Measurements from ENCODE around the gene DESI2. TPM values are rescaled to one million over a fixed set of nuclear protein-coding genes. Genes with fewer than 3 reads are reported as not detected.
A peak's percentile ranks its signal among the peaks of the same experiment; 100 is the strongest.

The DESI2 gene
- 48.2 and 48.6 TPM in 2 replicates for total RNA-seq
- 20.5 and 31.5 TPM in 2 replicates for polyA plus RNA-seq

DNA sequence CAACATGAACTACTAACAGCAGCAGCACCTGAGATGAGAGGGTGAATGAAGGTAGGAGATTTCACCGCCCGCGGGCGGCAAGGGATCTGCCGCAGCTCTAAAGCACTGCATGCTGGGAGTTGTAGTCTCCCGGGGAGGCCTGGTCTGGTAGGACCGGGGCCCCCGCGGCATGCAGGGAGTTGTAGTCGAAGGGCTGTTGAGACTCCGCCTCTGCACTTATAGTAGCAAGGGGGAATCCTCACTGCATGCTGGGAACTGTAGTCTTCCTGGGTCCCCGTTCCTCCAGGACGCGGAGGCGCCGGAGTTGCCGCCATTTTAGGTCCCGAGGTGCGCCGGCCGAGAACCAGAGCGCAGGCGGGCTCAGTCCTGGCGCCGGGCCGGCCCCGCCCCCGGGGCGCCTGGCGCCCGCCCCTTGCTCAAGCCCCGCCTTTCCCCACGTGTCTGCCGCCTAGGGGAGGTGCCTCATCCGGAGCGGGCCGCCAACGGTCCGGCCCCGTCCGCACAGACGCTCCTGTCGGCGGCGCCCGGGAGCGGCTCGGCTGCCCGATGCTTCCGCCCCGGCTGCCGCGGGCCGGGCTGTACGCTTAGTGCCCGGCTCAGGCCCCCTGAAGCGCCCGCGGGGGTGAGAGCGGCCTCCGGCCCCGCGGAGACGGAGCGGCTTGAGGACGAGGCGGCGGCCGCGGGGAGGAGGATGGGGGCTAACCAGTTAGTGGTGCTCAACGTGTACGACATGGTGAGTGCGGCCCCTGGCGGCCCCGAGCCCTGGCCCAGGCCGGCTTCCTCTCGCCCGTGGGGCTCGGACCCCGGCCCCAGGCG is at the start of gene DESI2:
Gene DESI2 (plus strand): TSS at position 504 of the 816 bp plus-strand sequence. CDS start 188 bp downstream, at position 692.
- peak; percentile 99 for DNase-seq (ENCODE audit: low spot score)
- H3K4me2 ChIP-seq = peak within 1 kb of the TSS; percentile 85
- H3K4me1 ChIP-seq (ENCODE audit: insufficient read depth) = peaks cover 21% of the 10 kb centered on the region
- no peaks in the 10 kb centered on the region for H3K27me3 ChIP-seq
- H3K27ac ChIP-seq = peak within 1 kb of the TSS; percentile 89
- H4K20me1 ChIP-seq (ENCODE audit: insufficient read depth, poor library complexity, severe bottlenecking) = peaks cover 12% of the 10 kb centered on the region
- peaks cover 42% of the 10 kb centered on the region for H3K79me2 ChIP-seq
- TF ChIP-seq, protein P1, sequence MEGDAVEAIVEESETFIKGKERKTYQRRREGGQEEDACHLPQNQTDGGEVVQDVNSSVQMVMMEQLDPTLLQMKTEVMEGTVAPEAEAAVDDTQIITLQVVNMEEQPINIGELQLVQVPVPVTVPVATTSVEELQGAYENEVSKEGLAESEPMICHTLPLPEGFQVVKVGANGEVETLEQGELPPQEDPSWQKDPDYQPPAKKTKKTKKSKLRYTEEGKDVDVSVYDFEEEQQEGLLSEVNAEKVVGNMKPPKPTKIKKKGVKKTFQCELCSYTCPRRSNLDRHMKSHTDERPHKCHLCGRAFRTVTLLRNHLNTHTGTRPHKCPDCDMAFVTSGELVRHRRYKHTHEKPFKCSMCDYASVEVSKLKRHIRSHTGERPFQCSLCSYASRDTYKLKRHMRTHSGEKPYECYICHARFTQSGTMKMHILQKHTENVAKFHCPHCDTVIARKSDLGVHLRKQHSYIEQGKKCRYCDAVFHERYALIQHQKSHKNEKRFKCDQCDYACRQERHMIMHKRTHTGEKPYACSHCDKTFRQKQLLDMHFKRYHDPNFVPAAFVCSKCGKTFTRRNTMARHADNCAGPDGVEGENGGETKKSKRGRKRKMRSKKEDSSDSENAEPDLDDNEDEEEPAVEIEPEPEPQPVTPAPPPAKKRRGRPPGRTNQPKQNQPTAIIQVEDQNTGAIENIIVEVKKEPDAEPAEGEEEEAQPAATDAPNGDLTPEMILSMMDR (IDR thresholded peaks at IDR 0.05; ENCODE audit: poor library complexity) = peak; percentile 48
- TF ChIP-seq EZH2 (IDR thresholded peaks at IDR 0.05; ENCODE audit: borderline replicate concordance) = no peak
- no peaks in the 10 kb centered on the region for H3K9me2 ChIP-seq (replicated peaks; ENCODE audit: insufficient read depth)
- 1% methylated on average over 61 of the region's 81 CpGs for WGBS (ENCODE audit: low lambda C conversion rate, missing lambda C conversion rate)
- H3K36me3 ChIP-seq (replicated peaks; ENCODE audit: insufficient read depth, low read depth) = no peaks in the 10 kb centered on the region
- peak within 1 kb of the TSS; percentile 73 for H2AFZ ChIP-seq
- H3K9me3 ChIP-seq (ENCODE audit: low read depth) = no peaks in the 10 kb centered on the region
- peak within 1 kb of the TSS; percentile 92 for H3K4me3 ChIP-seq

DNA sequence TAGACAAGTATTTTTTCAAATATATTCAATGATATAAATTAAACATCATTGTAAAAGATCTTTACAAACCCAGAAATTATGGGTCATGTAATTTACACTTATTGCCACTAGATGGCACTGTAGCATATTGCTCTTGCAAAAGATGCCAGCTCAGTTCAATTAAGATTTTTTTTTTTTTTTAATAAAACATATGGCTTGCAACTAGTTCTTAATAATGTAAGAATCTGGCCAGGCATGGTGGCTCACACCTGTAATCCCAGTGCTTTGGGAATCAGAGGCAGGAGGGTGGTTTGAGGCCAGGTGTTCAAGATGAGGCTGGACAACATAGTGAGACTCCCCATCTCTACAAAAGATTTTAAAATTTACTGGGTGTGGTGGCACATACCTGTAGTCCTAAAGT is 49.4 kb upstream of the DESI2 start:
- H2AFZ ChIP-seq = no peak overlapping the region
- peak; percentile 38 for DNase-seq (ENCODE audit: low spot score)

DNA sequence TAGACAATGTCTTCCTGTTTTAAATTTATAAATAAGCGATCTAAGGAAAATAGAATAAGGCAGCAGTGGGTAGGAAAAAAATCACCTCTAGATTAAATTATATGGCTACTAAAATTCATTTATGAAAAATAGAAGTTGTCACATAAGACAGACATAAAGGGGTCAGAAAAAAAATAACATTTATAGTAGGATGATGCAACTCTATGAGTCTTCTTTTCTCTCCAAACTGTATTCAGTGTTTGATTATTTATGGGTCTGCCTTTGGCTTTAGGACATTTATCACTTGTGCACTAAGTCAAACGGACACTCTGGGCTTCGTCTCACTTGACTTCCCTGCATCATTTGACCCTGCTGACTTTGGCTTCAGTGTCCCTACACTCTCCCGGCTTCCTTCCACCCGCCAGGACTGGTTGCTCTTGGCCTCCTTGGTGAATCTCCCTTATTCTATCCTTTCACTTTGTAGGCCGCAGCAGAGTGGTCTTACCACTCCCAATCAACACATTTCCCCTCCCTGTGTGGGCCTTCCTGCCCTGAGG is 47.0 kb upstream of the DESI2 start:
- TF ChIP-seq EZH2 (IDR thresholded peaks at IDR 0.05; ENCODE audit: borderline replicate concordance) (no peak), EZH2phosphoT487 (IDR thresholded peaks at IDR 0.05; ENCODE audit: low read depth, severe bottlenecking, unreplicated experiment) (no peak)
- TF ChIP-seq, protein P1 (IDR thresholded peaks at IDR 0.05; ENCODE audit: poor library complexity) = no peak
- H3K27ac ChIP-seq = no peak overlapping the region
- H3K79me2 ChIP-seq = no peaks in the 10 kb centered on the region
- H3K9me2 ChIP-seq (replicated peaks; ENCODE audit: insufficient read depth) = no peaks in the 10 kb centered on the region
- no peak overlapping the region for H3K4me3 ChIP-seq
- no peak for DNase-seq (ENCODE audit: low spot score)
- no peaks in the 10 kb centered on the region for H3K36me3 ChIP-seq (replicated peaks; ENCODE audit: insufficient read depth, low read depth)
- no peaks in the 10 kb centered on the region for H4K20me1 ChIP-seq (ENCODE audit: insufficient read depth, poor library complexity, severe bottlenecking)
- no peaks in the 10 kb centered on the region for H3K4me1 ChIP-seq (ENCODE audit: insufficient read depth)
- WGBS (ENCODE audit: low lambda C conversion rate, missing lambda C conversion rate) = 85% methylated on average over 6 of the region's 6 CpGs
- H2AFZ ChIP-seq = no peak overlapping the region
- H3K4me2 ChIP-seq = no peak overlapping the region
- no peaks in the 10 kb centered on the region for H3K9me3 ChIP-seq (ENCODE audit: low read depth)
- H3K27me3 ChIP-seq = no peaks in the 10 kb centered on the region

More for the DNA sequence above, 49.4 kb upstream of the DESI2 start:
- TF ChIP-seq, protein P1 (IDR thresholded peaks at IDR 0.05; ENCODE audit: poor library complexity) = peak; percentile 86
- no peak for TF ChIP-seq EZH2 (IDR thresholded peaks at IDR 0.05; ENCODE audit: borderline replicate concordance)
- no peak for TF ChIP-seq EZH2phosphoT487 (IDR thresholded peaks at IDR 0.05; ENCODE audit: low read depth, severe bottlenecking, unreplicated experiment)
- Histone ChIP-seq H3K9me2 (replicated peaks; ENCODE audit: insufficient read depth) (no peaks in the 10 kb centered on the region), H4K20me1 (ENCODE audit: insufficient read depth, poor library complexity, severe bottlenecking) (no peaks in the 10 kb centered on the region), H3K27me3 (no peaks in the 10 kb centered on the region), H3K79me2 (no peaks in the 10 kb centered on the region), H3K4me2 (no peak overlapping the region), H3K4me1 (ENCODE audit: insufficient read depth) (no peaks in the 10 kb centered on the region), H3K36me3 (replicated peaks; ENCODE audit: insufficient read depth, low read depth) (no peaks in the 10 kb centered on the region), H3K9me3 (ENCODE audit: low read depth) (no peaks in the 10 kb centered on the region), H3K27ac (no peak overlapping the region), H3K4me3 (no peak overlapping the region)

All from hepatocyte (in vitro differentiated cells).